Skin of body (tissue), 2 donors: ENCODE data around the gene CNGB1. TPM values are rescaled to one million over a fixed set of nuclear protein-coding genes. Genes with fewer than 3 reads are reported as not detected.
A peak's percentile ranks its signal among the peaks of the same experiment; 100 is the strongest.
"Not testable (repeated sequence)": the region's sequence is repeated elsewhere in the genome, so short reads cannot be mapped to it uniquely, and the experiment has no call there.

Experiments used
- DNase-seq: peaks from one replicate; lab custom pipeline; 2025; lab: John Stamatoyannopoulos, UW
- total RNA-seq: library from RNA; depleted of rRNA; stranded (reverse); fragments of >200 nt; gene quantifications from one replicate; pipeline ENCODE4 v1.2.3, GENCODE V29; 2014

CNGB1 gene
- total RNA-seq, 1 donor from 2014 or later = 0.20 TPM

DNA sequence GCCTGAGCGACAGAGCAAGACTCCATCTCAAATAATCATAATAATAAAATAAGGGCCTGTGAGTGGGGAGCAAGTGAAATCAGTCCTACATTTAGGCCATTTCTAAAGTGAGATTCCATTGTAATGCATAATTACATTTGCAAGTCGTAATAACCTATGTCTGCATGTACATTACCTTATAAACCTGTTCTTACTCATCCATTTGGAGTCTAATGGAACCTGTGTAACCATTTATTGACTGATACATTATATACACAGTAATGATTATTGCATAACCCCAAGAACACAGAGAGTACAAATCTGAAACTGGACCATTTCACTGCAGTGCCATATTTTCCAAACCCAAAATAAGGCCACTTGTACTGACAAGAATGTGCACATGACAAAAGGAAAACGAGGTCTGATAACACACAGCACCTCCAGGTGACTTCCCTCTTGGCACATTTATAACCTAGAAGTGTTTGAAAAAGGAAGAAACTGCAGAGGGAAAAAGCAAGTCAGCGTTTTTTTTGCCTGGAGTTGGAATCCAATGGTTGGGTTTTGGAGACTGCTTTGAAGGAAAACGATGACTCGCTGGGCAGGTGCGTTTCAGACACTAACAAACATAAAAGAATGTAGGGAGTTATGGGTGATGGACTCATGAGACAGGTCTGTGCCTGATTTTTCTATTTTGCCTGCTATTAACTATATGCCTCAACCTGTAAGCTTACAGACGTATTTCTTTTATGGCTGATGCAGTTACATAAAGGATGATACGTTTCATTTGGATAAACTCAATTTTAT is 105.0 kb downstream of the CNGB1 start:
- DNase-seq = peak; percentile 5

DNA sequence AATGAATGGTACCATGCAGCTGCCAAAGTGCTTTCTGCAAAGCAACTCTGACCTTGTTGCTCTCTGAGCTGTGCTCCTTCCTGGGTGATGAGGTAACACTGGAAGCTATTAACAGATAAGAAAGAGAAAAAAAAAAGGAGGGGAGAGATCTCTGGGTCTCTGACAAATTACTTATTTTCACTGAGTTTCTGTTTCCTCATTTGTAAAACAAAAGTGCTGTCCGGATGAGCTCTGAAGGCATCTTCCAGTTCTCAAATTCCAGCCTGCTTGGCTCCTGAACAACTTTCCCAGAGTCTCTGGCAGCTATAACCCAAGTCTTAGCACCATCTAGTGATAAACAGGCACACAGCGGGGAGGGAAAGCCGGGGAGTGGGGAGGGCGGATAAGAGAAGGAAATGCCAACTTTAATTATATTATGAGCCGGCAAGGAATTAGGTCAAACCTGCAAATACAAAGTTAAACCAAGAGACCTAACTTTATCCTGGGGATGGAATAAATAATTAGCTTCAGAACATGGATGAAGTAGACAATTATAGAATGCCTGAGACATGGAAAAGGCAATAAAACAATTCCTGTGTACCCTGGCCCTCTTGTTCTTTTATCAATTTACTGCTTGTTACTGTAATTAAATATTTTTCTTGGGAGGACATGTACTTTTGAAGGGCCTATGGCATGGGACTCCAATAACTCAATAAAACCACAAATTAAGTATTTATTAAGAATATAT is 107.3 kb downstream of the CNGB1 start:
- peak; percentile 82 for DNase-seq

DNA sequence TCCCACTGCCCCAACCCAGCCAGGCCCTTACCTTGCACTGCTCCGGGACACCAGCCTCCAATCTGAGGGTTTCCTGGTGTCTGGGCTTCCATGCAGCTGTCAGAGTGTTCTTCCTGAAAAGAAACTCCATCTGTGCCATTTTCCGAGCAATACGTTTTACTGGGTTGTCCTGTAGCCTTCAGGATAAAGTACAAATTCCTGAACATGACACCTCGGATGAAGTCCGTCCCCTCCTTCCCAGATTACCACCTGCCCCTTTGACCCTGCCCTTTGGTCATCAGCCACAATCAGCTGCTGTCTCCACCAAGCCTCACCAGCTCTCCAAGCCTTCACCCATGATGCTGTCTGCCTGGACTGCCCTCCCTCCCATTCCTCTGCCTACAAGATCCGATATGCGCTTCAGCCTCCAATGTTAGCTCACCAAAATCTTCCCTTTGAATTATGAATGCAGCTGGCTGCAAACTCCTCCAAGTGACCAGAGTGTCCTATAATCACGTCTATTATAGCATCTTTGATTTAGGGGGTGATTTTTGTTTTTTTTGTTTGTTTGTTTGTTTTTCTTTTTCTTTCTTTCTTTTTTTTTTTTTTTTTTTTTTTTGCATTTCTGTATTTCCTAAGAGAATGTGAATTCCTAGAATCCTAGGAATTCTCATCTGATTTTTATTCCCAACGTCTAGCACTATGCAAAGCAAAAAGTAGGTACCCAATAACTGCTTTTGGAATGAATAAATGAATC is 108.1 kb downstream of the CNGB1 start:
- DNase-seq = no peak

DNA sequence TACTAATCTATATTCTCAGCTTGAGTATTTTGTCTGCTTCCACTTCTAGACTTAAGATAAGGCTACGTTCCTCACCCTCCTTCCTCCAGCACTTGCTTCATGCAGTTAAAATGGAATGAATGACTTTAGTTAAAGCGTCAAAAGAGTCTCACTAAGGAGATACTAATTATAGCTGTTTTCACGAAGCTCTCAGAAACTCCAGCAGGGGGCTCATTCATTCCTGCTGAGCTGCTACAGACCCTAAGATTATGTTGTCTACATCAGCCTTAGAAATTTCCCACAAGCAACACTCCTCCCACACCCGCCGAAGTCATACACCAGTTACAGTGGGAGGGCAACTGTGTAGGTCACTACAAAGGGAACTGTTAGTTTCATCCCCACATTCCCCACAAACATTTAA is 111.6 kb downstream of the CNGB1 start:
- no peak for DNase-seq

DNA sequence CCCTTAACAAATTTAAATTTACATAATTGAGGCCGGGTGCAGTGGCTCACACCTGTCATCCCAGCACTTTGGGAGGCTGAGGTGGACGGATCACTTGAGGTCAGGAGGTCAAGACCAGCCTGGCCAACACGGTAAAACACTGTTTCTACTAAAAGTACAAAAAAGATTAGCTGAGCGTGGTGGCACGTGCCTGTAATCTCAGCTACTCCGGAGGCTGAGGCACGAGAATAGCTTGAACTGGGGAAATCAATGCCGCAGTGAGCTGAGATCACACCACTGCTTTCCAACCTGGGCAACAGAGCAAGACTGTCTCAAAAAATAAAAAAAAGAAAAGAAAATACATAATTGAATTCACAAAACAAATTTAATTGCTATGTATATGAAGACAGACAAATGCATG is 112.3 kb downstream of the CNGB1 start:
- DNase-seq = no peak

DNA sequence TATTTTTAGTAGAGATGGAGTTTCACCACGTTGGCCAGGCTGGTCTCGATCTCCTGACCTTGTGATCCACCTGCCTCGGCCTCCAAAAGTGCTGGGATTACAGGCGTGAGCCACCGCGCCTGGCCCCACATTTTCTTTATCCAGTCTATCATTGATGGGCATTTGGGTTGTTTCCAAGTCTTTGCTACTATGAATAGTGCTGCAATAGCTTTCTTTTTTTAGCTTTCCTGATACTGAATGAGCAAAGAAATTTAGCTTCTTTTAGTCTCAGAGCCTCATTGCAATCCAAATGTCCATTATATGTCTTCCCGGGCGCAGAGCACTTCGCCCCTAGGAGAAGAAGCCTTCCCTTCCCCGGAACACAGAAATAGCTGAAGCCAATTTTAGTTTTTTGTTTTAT is 112.9 kb downstream of the CNGB1 start:
- DNase-seq = not testable (repeated sequence)

DNA sequence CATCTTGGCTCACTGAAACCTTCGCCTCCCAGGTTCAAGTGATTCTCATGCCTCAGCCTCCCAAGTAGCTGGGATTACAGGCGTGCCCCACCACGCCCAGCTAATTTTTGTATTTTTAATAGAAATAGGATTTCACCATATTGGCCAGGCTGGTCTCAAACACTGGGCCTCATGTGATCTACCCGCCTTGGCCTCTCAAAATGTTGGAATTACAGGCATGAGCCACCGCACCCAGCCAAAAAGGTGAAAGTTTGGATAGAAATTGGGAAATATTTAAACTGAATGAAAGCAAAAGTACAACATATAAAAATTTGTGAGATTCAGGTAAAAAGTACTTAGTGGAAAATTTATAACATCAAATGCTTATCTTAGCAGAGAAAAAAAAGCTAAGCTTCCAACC is 115.7 kb downstream of the CNGB1 start:
- no peak for DNase-seq

DNA sequence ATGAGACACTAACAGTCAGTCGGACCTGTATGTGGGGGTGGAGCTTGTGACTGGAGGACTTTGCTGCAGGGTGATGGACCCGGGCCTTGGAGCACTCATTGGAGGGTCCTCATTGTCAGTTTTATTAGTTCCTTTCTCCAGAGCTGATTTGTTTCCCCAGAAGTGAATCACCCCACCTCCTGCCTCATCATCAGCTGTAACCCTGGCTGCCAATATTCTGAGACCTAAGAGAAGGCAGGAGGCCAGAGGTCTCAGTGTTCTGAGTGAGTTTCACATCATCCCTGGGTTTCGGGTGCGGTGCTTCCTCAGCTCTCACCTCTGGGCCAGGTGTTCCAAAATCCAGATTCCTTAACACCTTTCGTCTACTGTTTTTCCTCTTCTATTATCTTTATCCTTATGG is 118.7 kb downstream of the CNGB1 start:
- DNase-seq = no peak

DNA sequence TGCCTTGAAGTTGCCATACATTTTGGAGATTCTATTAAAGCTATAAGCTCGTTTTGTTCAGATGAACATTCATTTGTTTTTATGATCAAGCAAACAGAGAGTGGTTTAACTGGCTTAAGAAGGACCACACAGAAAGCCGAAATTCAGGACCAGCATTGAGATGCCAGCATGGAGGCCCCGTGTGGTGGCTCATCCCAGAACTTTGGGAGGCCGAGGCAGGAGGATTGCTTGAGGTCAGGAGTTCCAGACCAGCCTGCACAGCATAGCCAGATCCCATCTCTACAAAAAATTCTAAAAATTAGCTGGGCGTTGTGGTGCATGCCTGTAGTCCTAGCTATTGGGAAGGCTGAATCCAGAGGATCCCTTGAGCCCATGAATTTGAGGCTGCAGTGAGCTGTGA is 122.7 kb downstream of the CNGB1 start:
- no peak for DNase-seq

DNA sequence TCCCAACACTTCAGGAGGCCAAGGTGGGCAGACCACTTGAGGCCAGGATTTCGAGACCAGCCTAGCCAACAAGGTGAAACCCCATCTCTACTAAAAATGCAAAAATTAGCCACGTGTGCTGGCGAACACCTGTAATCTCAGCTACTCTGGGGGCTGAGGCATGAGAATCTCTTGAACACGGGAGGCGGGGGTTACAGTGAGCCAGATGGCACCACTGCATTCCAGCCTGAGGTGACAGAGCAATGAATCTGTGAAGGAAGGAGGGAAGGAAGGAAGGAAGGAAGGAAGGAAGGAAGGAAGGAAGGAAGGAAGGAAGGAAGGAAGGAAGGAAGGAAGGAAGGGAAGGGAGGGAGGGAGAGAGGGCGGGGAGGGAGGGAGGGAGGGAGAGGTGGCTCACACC is 124.0 kb downstream of the CNGB1 start:
- DNase-seq = not testable (repeated sequence)

DNA sequence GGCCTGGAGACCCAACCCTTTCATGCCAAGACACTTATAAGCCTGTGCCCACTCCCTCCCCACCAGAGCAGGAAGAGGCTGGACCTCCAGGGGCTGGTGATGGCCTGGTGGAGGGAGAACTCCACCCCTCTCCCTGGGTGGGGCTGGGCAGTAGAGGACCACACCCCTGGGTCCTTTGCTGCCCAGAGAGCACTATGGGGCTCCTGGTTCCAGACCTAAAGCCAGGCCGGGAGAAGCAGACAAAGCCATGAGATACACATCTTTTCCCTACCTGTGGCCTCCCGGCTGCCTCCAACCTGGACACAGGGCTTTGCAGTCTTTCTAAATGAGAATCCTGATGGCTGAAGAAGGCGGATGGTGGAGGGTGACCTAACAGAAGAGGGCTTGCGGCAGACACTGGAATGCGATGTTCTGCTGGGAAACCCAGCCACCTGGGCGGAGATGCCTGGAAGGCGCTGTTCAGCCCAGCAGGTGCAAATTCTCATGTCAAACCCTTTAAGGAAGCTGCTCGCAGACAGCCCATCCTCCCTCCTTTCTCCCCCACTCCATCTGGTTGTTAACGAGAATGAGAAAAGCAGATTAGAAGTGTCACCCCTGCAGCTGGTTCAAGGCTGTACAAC is 124.7 kb downstream of the CNGB1 start:
- no peak for DNase-seq

DNA sequence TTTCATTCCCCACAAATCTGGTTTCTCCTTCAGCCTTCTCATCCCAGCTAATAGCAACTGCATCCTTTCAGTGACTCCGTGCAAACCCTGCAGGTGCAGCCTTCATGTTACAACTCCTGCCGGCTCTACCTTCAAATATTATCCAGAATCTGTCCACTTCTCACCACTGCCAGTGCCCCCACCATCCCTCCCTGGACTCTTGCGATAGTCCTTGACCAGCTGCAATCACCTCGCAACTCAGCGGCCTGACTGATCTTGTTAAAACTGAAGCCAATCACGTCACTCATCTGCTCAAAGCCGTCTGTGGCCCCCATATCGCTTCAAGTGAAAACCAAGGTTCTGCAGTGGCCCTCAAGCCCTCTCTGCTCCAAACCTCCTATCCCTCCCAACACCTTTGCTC is 125.8 kb downstream of the CNGB1 start:
- DNase-seq = no peak

DNA sequence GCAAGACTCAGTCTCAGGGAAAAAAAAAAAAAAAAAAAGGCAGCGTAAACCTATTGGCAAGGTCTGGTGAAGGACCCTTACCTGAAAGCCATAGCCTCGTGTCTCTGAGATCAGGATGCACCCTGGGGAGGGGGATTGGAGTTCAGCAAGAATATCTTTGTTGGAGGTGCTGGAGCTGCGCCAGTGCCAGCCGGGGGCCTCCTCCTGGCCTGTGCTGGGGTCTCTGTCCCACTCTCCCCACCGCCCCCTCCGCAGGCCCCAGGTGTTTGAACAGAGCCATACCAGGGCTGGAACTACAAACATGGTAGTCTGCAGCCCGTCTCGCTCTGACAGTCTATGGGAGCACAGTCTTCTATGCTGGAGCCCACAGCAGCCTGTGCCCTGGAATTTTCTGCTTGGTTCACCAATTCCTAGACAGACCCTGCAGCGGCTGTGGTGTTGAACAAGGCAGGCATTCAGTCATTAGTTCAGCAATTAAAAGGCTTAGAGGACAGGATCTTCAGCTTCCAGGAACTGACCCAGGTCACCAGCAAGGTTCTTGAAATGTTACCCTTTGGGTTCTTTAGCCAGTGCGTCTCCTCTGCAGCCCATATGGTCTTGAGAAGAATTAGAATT is 126.4 kb downstream of the CNGB1 start:
- DNase-seq = no peak

DNA sequence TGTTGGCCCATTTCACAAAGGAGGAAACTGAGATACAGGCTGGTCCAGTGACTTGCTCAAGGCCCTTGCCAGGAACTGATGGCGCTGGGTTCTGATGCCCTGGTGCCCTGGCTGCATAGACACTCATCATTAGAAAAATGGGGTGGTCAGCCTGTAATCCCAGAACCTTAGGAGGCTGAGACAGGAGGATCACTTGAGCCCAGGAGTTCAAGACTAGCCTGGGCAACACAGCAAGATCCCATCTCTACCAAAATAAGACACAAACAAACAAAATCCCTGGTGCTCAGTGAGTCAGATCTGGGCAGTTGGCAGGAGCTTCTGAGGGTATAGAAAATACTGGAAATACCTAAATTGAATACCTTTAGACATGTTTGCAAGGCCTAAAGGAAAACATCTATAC is 127.5 kb downstream of the CNGB1 start:
- DNase-seq = no peak

DNA sequence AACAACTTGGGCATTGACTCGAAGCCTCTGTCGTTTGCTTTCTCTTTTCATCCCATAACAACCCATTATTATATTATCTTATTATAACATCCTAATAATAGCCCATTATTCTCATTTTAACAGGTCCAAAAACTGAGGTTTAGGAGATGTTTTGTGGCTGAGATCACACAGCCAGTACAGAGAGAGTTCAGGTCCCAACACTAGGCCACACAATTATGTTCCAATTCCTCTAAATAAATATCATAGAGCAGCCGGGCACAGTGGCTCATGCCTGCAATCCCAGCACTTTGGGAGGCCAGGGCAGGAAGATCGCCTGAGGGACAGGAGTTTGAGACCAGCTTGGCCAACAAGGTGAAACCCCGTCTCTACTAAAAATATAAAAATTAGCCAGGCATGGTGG is 128.3 kb downstream of the CNGB1 start:
- no peak for DNase-seq

DNA sequence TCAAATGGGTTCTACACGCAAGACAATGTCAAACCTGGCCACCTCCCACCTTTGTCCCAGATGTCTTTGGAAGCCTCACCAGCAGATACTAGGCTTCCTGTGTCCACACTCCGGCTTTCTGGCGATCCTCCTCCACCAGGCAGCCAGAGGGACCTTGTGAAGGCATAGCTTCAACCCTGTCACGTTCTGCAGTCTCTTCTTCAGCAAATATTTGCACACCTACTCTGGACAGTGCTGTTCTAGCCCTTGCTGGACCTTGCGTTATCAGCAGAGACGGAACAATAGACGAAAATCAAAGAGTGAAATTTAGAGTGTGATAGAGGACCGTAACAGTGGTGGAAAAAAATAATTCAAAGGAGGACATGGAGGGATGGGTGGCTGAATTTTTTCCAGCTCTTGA is 130.1 kb downstream of the CNGB1 start:
- DNase-seq = no peak

DNA sequence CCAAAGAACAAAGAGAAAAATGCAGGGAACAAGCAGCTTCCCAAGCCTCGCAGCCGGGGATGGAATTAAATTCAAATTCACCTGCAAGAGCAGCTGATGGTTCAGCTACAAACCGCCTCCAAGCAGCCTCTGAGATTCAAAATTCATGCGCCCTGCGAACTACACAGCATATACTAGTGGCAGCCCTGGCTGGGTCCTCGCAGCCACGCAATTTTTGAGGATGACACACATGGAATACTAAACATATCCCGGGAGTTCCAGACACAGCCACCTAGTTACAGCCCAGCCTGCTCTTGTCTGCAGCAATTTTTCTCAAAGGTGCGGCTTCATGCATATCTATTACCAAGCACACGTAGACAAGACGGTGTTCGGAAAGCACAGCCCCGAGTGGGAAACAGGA is 132.8 kb downstream of the CNGB1 start:
- DNase-seq = no peak

DNA sequence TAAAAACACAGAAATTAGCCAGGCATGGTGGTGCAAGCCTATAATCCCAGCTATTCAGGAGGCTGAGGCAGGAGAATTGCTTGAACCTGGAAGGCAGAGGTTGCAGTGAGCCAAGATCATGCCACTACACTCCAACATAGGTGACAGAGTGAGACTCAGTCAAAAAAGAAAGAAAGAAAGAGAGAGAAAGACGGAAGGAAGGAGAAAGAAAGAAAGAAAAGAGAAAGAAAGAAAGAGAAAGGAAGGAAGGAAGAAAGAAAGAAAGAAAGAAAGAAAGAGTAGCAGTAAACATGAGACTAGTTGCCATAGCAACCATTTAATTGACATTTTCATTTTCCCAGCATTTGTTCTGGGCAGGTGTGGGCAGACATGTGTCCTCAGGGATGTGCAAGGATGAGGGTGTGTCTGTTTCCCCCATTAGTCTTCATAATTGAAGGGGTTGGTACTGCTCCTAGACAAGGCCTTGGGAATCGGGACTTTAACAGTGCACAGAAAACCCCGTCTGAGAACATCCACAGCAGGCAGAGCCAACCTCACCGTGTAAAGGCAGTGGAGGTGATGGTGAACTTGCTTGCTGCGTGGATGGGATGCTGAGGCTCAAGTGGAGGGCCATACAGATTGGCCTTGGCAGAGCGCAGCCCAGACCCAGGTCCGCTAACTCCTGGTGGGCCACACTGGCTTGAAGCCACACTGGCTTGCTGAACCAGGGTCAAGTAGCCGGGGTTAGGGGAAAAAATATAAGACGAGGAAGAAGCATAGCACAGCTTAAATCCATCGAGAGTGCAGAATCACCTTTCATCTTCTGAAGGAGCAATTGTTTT is 133.4 kb downstream of the CNGB1 start:
- no peak for DNase-seq

DNA sequence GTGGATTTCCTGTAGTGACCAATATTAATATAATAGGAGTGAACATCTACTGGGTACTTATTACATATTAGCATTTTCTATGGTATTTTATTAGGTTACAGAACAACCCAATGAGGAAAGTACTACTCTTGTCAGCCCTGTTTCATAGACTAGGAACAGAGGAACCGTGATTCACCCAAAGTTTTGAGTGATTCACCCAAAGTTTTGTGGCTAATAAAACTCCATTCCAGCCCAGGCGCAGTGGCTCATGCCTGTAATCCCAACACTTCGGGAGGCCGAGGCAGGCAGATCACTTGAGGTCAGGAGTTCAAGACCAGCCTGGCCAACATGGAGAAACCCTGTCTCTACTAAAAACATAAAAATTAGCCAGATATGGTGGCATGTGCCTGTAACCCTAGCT is 135.5 kb downstream of the CNGB1 start:
- not testable (repeated sequence) for DNase-seq

DNA sequence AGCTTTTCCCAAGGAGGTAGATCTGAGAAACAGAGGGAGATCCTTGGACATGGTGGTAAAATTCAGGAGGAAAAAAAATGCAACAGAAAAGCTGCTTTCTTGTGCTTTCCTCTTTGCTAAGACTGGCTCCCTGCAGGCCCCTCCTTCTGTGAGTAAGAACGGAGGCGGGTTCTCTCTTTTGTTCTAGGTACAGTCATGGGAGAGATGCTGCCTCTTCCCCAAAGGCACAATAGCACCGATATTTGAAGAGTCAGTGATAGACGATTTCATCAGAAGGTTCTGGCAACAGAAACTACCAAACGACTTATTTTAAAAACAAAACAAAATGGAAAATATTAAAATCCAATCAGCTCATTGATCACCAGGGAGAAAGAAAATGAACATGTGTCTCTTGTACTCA is 136.0 kb downstream of the CNGB1 start:
- DNase-seq = no peak
